SK-N-SH treated with all-trans-retinoic acid at 6 μM for 48 hours (cell line): ENCODE data around the gene IMPA2.

Source experiments
- ATAC-seq: fragments of 200-7000 bp; cut with Tn5 transposase; 3 replicates; pipeline ENCODE4 v1.9.1; 2020; ENCODE audit warnings: mild to moderate bottlenecking, moderate library complexity
- ARNTL ChIP-seq: fragments of 450-650 bp; formaldehyde crosslinking; IDR thresholded peaks from 2 replicates; pipeline ENCODE4 v1.5.0; 2020; ENCODE audit warnings: low read depth, mild to moderate bottlenecking, moderate library complexity, borderline replicate concordance
- BACH2 ChIP-seq: fragments of 250-450 bp; sonication (Bioruptor Pico); IDR thresholded peaks from 2 replicates; pipeline ENCODE4 v1.9.0; 2021; ENCODE audit warnings: mild to moderate bottlenecking, borderline replicate concordance
- CREB5 ChIP-seq: fragments of 250-450 bp; sonication (Bioruptor Pico); IDR thresholded peaks from 2 replicates; pipeline ENCODE4 v1.5.1; 2020; ENCODE audit warnings: low read depth, mild to moderate bottlenecking, moderate library complexity
- CSDC2 ChIP-seq: fragments of 250-450 bp; sonication (Bioruptor Pico); IDR thresholded peaks from 2 replicates; pipeline ENCODE4 v1.5.0; 2020; ENCODE audit warnings: mild to moderate bottlenecking, moderate library complexity
- CSRNP3 ChIP-seq: fragments of 250-450 bp; sonication (Bioruptor Pico); IDR thresholded peaks from 2 replicates; pipeline ENCODE4 v1.5.1; 2021; ENCODE audit warnings: mild to moderate bottlenecking, moderate library complexity
- ESRRG ChIP-seq: fragments of 250-450 bp; sonication (Bioruptor Pico); IDR thresholded peaks from 2 replicates; pipeline ENCODE4 v1.6.1; 2021; ENCODE audit warnings: mild to moderate bottlenecking
- GLIS3 ChIP-seq: fragments of 250-450 bp; sonication (Bioruptor Pico); IDR thresholded peaks from 2 replicates; pipeline ENCODE4 v1.5.0; 2020; ENCODE audit warnings: mild to moderate bottlenecking, moderate library complexity
- ISL1 ChIP-seq: fragments of 250-450 bp; sonication (Bioruptor Pico); IDR thresholded peaks from 2 replicates; pipeline ENCODE4 v2.1.2; 2022; ENCODE audit warnings: mild to moderate bottlenecking, moderate library complexity
- OSR1 ChIP-seq: fragments of 250-450 bp; sonication (Bioruptor Pico); IDR thresholded peaks from 2 replicates; pipeline ENCODE4 v1.8.0; 2022; ENCODE audit warnings: moderate library complexity, mild to moderate bottlenecking, inconsistent platforms
- PATZ1 ChIP-seq: fragments of 250-450 bp; sonication (Bioruptor Pico); IDR thresholded peaks from 2 replicates; pipeline ENCODE4 v1.8.0; 2020; ENCODE audit warnings: mild to moderate bottlenecking, moderate library complexity, borderline replicate concordance
- POU6F1 ChIP-seq: fragments of 250-450 bp; sonication (Bioruptor Pico); IDR thresholded peaks from 2 replicates; pipeline ENCODE4 v1.8.0; 2021; ENCODE audit warnings: low read depth, mild to moderate bottlenecking, moderate library complexity, borderline replicate concordance
- PPARA ChIP-seq: fragments of 250-450 bp; sonication (Bioruptor Pico); IDR thresholded peaks from 2 replicates; pipeline ENCODE4 v1.5.0; 2020; ENCODE audit warnings: mild to moderate bottlenecking, borderline replicate concordance
- RARB ChIP-seq: fragments of 250-450 bp; sonication (Bioruptor Pico); IDR thresholded peaks from 2 replicates; pipeline ENCODE4 v1.8.0; 2021; ENCODE audit warnings: mild to moderate bottlenecking, moderate library complexity
- SNAI2 ChIP-seq: fragments of 250-450 bp; sonication (Bioruptor Pico); IDR thresholded peaks from 2 replicates; pipeline ENCODE4 v1.5.0; 2020; ENCODE audit warnings: mild to moderate bottlenecking, moderate library complexity
- TCF4 ChIP-seq: fragments of 250-450 bp; sonication (Bioruptor Pico); IDR thresholded peaks from 2 replicates; pipeline ENCODE4 v1.8.0; 2021; ENCODE audit warnings: mild to moderate bottlenecking, moderate library complexity, borderline replicate concordance
- TOX ChIP-seq: fragments of 250-450 bp; sonication (Bioruptor Pico); IDR thresholded peaks from 2 replicates; pipeline ENCODE4 v1.8.0; 2021; ENCODE audit warnings: mild to moderate bottlenecking, moderate library complexity, borderline replicate concordance
- TSHZ2 ChIP-seq: fragments of 250-450 bp; sonication (Bioruptor Pico); IDR thresholded peaks from 2 replicates; pipeline ENCODE4 v1.5.0; 2020; ENCODE audit warnings: mild to moderate bottlenecking, moderate library complexity
- ZC3H10 ChIP-seq: fragments of 250-450 bp; sonication (Bioruptor Pico); IDR thresholded peaks from 2 replicates; pipeline ENCODE4 v1.5.1; 2021; ENCODE audit warnings: mild to moderate bottlenecking, moderate library complexity
- ZFP30 ChIP-seq: fragments of 450-650 bp; formaldehyde crosslinking; IDR thresholded peaks from 2 replicates; pipeline ENCODE4 v1.5.0; 2022; ENCODE audit warnings: mild to moderate bottlenecking, moderate library complexity
- ZNF565 ChIP-seq: fragments of 450-650 bp; formaldehyde crosslinking; conservative IDR thresholded peaks from 2 replicates; pipeline ENCODE4 v1.5.0; 2020; ENCODE audit warnings: low read depth, mild to moderate bottlenecking, moderate library complexity
- ZNF70 ChIP-seq: fragments of 450-650 bp; formaldehyde crosslinking; IDR thresholded peaks from 2 replicates; pipeline ENCODE4 v1.5.0; 2020; ENCODE audit warnings: mild to moderate bottlenecking, moderate library complexity
- ZNF8 ChIP-seq: fragments of 450-650 bp; formaldehyde crosslinking; IDR thresholded peaks from 2 replicates; pipeline ENCODE4 v1.5.0; 2020; ENCODE audit warnings: mild to moderate bottlenecking, moderate library complexity

The IMPA2 gene

GRCh38 chr18:11993264-11993916, 12.1 kb downstream of the IMPA2 start:
- TF ChIP-seq TSHZ2 (CRISPR knock-in tag) (no peak), PATZ1 (CRISPR knock-in tag) (no peak), TCF4 (CRISPR knock-in tag) (no peak), ZFP30 (CRISPR knock-in tag) (no peak), ISL1 (no peak), ZNF8 (CRISPR knock-in tag) (no peak), CREB5 (CRISPR knock-in tag) (no peak), TOX (CRISPR knock-in tag) (no peak), OSR1 (CRISPR knock-in tag) (no peak), PPARA (no peak), CSDC2 (CRISPR knock-in tag) (no peak), BACH2 (CRISPR knock-in tag) (no peak), ESRRG (CRISPR knock-in tag) (no peak), ZNF70 (no peak), GLIS3 (CRISPR knock-in tag) (no peak), RARB (CRISPR knock-in tag) (no peak), ZC3H10 (CRISPR knock-in tag) (no peak), ARNTL (no peak)
- no peak for ATAC-seq

DNA sequence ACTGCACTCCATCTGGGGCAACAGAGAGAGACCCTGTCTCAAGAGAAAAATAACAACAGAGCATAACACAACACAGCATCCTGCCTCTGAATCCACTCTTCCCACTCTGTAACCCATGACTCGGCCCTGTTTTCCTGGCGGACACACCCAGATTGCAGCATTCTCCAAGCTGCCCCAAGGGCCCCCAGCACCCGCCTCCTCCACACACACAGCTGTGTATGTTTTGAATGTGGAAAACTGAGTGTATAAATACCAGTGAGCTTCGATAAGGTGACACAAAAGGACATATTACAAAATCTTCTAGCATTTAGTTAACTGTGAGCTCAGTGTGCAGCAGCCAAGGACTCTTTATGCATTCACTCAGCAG, 13.0 kb downstream of the IMPA2 start:
- TF ChIP-seq TSHZ2 (CRISPR knock-in tag), result no peak
- no peak for TF ChIP-seq POU6F1 (CRISPR knock-in tag)
- TF ChIP-seq ESRRG (CRISPR knock-in tag), result no peak
- TF ChIP-seq ZNF565 (CRISPR knock-in tag), result no peak
- no peak for TF ChIP-seq GLIS3 (CRISPR knock-in tag)
- no peak for TF ChIP-seq RARB (CRISPR knock-in tag)
- no peak for TF ChIP-seq BACH2 (CRISPR knock-in tag)
- no peak for TF ChIP-seq SNAI2 (CRISPR knock-in tag)
- TF ChIP-seq CSRNP3, result no peak
- no peak for TF ChIP-seq ZC3H10 (CRISPR knock-in tag)
- TF ChIP-seq ARNTL, result no peak
- no peak for TF ChIP-seq TCF4 (CRISPR knock-in tag)
- no peak for ATAC-seq
